HCT116 (cell line): ENCODE measurements around the gene ERC2. TPM values are rescaled to one million over a fixed set of nuclear protein-coding genes. Genes with fewer than 3 reads are reported as not detected.

Experiments
- ATAC-seq: fragments of 200-7000 bp; cut with Tn5 transposase; 2 replicates; pipeline ENCODE4 v1.9.1; 2020; ENCODE audit warnings: mild to moderate bottlenecking, moderate library complexity
- BruUV-seq: library from RNA; stranded (reverse); fragments of 400-500 nt; replicated peaks from 2 replicates; lab custom pipeline; 2021; lab: Mats Ljungman, UMichigan
- CTCF ChIA-PET: fragments of 300-600 bp; sonication (Branson Sonifier 250); formaldehyde crosslinking; loops from one replicate; lab custom pipeline; 2021; ENCODE audit warnings: antibody characterized with exemption; lab: Charles Lee
- POLR2A ChIA-PET: fragments of 300-600, 350-600 bp; sonication (Branson Sonifier 250); formaldehyde crosslinking; loops from one replicate; lab custom pipeline; 2021; ENCODE audit warnings: antibody characterized with exemption; lab: Charles Lee
- RAD21 ChIA-PET, 2 experiments: fragments of 300-600 bp; sonication (Branson Sonifier 250); formaldehyde crosslinking; loops; one replicate each; lab custom pipeline; 2023; ENCODE audit warnings: low total read pairs in 2 of 2; ENCODE audit not compliant: uncharacterized antibody in 2 of 2, unreplicated experiment in 2 of 2, low non-redundant PET in 1 of 2; lab: Charles Lee
- DNase-seq: peaks from one replicate; pipeline ENCODE4 v3.0.0-alpha.2; 2010; ENCODE audit warnings: low read depth, low spot score
- H2AFZ ChIP-seq: fragments of 200-600 bp; shearing (Covaris generic), sonication (generic); 2 replicates; pipeline ENCODE4 v1.6.1; 2017; ENCODE audit warnings: low read depth, mixed run types, mixed read lengths, antibody characterized with exemption, low read length; ENCODE audit not compliant: poor library complexity, severe bottlenecking
- H3K27ac ChIP-seq: 2 replicates; pipeline ENCODE4 v1.5.1; 2012; ENCODE audit warnings: low read depth, low read length
- H3K27me3 ChIP-seq: fragments of 200-600 bp; sonication (generic); 2 replicates; pipeline ENCODE4 v1.6.1; 2016; ENCODE audit warnings: mixed run types, low read length, mixed read lengths; ENCODE audit not compliant: insufficient read depth
- H3K36me3 ChIP-seq, 2 experiments: fragments of 200-500 bp in 1 of 2; fragments of 200-600 bp in 1 of 2; sonication (Bioruptor generic) in 1 of 2; sonication (generic) in 1 of 2; 2 replicates each; pipeline versions ENCODE4 v1.5.1 to v1.6.1; 2014 to 2016; ENCODE audit warnings: low read length in 2 of 2, inconsistent platforms in 1 of 2, mixed read lengths in 1 of 2, mixed run types in 1 of 2; ENCODE audit not compliant: insufficient read depth in 2 of 2, control insufficient read depth in 1 of 2
- H3K4me1 ChIP-seq, 2 experiments: fragments of 200-600 bp in 1 of 2; sonication (generic) in 1 of 2; 2 replicates each; pipeline versions ENCODE4 v1.5.1 to v1.6.1; 2012 to 2017; ENCODE audit warnings: low read length in 2 of 2, inconsistent platforms in 1 of 2, mild to moderate bottlenecking in 1 of 2, mixed read lengths in 1 of 2, mixed run types in 1 of 2, moderate library complexity in 1 of 2; ENCODE audit not compliant: insufficient read depth in 2 of 2, control insufficient read depth in 1 of 2
- H3K4me2 ChIP-seq: fragments of 200-600 bp; sonication (generic); 2 replicates; pipeline ENCODE4 v1.6.1; 2017; ENCODE audit warnings: mixed run types, low read length, mixed read lengths
- H3K4me3 ChIP-seq, 2 experiments: fragments of 200-600 bp in 1 of 2; sonication (generic) in 1 of 2; replicated peaks in 1 of 2; 2 replicates each; pipeline ENCODE4 v1.5.1; 2011 to 2016; ENCODE audit warnings: low read length in 2 of 2, control low read depth in 1 of 2, low read depth in 1 of 2, mild to moderate bottlenecking in 1 of 2, mixed read lengths in 1 of 2, mixed run types in 1 of 2
- H3K79me2 ChIP-seq: fragments of 200-600 bp; sonication (generic); 2 replicates; pipeline ENCODE4 v1.6.1; 2017; ENCODE audit warnings: mild to moderate bottlenecking, mixed run types, low read length, moderate library complexity, mixed read lengths; ENCODE audit not compliant: insufficient read depth
- H3K9ac ChIP-seq: fragments of 200-600 bp; sonication (generic); 2 replicates; pipeline ENCODE4 v1.6.1; 2016; ENCODE audit warnings: low read length, mixed read lengths
- H3K9me2 ChIP-seq: fragments of 200-600 bp; sonication (generic), shearing (Covaris generic); 2 replicates; pipeline ENCODE4 v1.6.1; 2017; ENCODE audit warnings: mixed run types, mild to moderate bottlenecking, moderate library complexity; ENCODE audit not compliant: insufficient read depth
- H3K9me3 ChIP-seq, 2 experiments: fragments of 200-500 bp in 1 of 2; fragments of 200-600 bp in 1 of 2; sonication (Bioruptor generic) in 1 of 2; sonication (generic) in 1 of 2; 2 replicates each; pipeline ENCODE4 v1.6.1; 2014 to 2017; ENCODE audit warnings: low read length in 2 of 2, mixed read lengths in 2 of 2, inconsistent platforms in 1 of 2, low read depth in 1 of 2, mild to moderate bottlenecking in 1 of 2, mixed run types in 1 of 2, moderate library complexity in 1 of 2; ENCODE audit not compliant: control insufficient read depth in 1 of 2, insufficient read depth in 1 of 2
- H4K20me1 ChIP-seq: fragments of 200-600 bp; sonication (generic), shearing (Covaris generic); 2 replicates; pipeline ENCODE4 v1.6.1; 2017; ENCODE audit warnings: mixed run types, mild to moderate bottlenecking, moderate library complexity; ENCODE audit not compliant: insufficient read depth
- ATF3 ChIP-seq: IDR thresholded peaks from 2 replicates; pipeline ENCODE4 v1.6.1; 2012
- CTCF ChIP-seq, 3 experiments: fragments of 200-600 bp in 1 of 3; sonication (generic) in 1 of 3; IDR thresholded peaks in 2 of 3; conservative IDR thresholded peaks in 1 of 3; 2 replicates each; pipeline ENCODE4 v1.5.1; 2012 to 2017; ENCODE audit warnings: low read depth in 2 of 3, low read length in 2 of 3, antibody characterized with exemption in 1 of 3, borderline replicate concordance in 1 of 3, control low read depth in 1 of 3, mild to moderate bottlenecking in 1 of 3, mixed read lengths in 1 of 3, mixed run types in 1 of 3, moderate library complexity in 1 of 3; ENCODE audit not compliant: insufficient read depth in 1 of 3
- EGR1 ChIP-seq: IDR thresholded peaks from 2 replicates; pipeline ENCODE4 v1.6.1; 2012; ENCODE audit warnings: low read depth
- ELF1 ChIP-seq: IDR thresholded peaks from 2 replicates; pipeline ENCODE4 v1.6.1; 2012; ENCODE audit warnings: low read depth, borderline replicate concordance
- EZH2phosphoT487 ChIP-seq: fragments of 200-600 bp; IDR thresholded peaks from 2 replicates; pipeline ENCODE4 v1.6.1; 2018; ENCODE audit warnings: antibody characterized with exemption, borderline replicate concordance
- FOSL1 ChIP-seq: IDR thresholded peaks from 2 replicates; pipeline ENCODE4 v1.6.1; 2012; ENCODE audit warnings: low read depth
- JUND ChIP-seq: IDR thresholded peaks from 2 replicates; pipeline ENCODE4 v1.6.1; 2012
- MAX ChIP-seq: IDR thresholded peaks from 2 replicates; pipeline ENCODE4 v1.6.1; 2012
- POLR2A ChIP-seq: IDR thresholded peaks from 2 replicates; pipeline ENCODE4 v1.7.0; 2011; ENCODE audit warnings: borderline replicate concordance; ENCODE audit not compliant: insufficient read depth, insufficient read length; ENCODE audit errors: extremely low read depth
- SP1 ChIP-seq: IDR thresholded peaks from 2 replicates; pipeline ENCODE4 v1.6.1; 2012; ENCODE audit warnings: low read depth
- SRF ChIP-seq: IDR thresholded peaks from 2 replicates; pipeline ENCODE4 v1.6.1; 2012; ENCODE audit warnings: low read depth
- TCF7L2 ChIP-seq: IDR thresholded peaks from 2 replicates; pipeline ENCODE4 v1.7.0; 2011; ENCODE audit warnings: borderline replicate concordance, inconsistent platforms; ENCODE audit not compliant: insufficient read depth, insufficient read length; ENCODE audit errors: extremely low read depth
- ZBTB33 ChIP-seq: IDR thresholded peaks from 2 replicates; pipeline ENCODE4 v1.6.1; 2011; ENCODE audit warnings: mild to moderate bottlenecking, low read length, moderate library complexity; ENCODE audit not compliant: insufficient replicate concordance; ENCODE audit errors: extremely low read depth
- intact Hi-C: fragments of 100-400 bp; cut with micrococcal nuclease; formaldehyde crosslinking; loops from 2 replicates; pipeline ENCODE4 v1.10.0; 2022
- total RNA-seq: library from RNA; stranded (reverse); gene quantifications from one replicate; pipeline ENCODE4 v1.2.1, GENCODE V29; 2021; ENCODE audit not compliant: unreplicated experiment

The ERC2 gene
- total RNA-seq, 1 experiment from 2014 or later = not detected

- Histone ChIP-seq H4K20me1 (no peaks in the 10 kb centered on the region), H3K9me3 (peaks cover 0 to 3% of the 10 kb centered on the region in 2 experiments; a peak in 2 of 4 replicates), H3K27me3 (no peaks in the 10 kb centered on the region), H3K79me2 (no peaks in the 10 kb centered on the region), H3K9ac (no peak overlapping the region), H3K27ac (no peak overlapping the region), H2AFZ (no peak overlapping the region), H3K4me1 (no peaks in the 10 kb centered on the region), H3K36me3 (no peaks in the 10 kb centered on the region), H3K9me2 (no peaks in the 10 kb centered on the region), H3K4me3 (no peak overlapping the region), H3K4me2 (no peak overlapping the region)
- intact Hi-C loops = no loop called here
- RAD21 ChIA-PET = no interaction called here
- POLR2A ChIA-PET = no interaction called here
- no peak for DNase-seq
- no peak for TF ChIP-seq ATF3
- TF ChIP-seq MAX = no peak
- no peak for TF ChIP-seq SRF
- no peak for TF ChIP-seq JUND
- no peak for TF ChIP-seq ELF1
- no peak for TF ChIP-seq ZBTB33
- TF ChIP-seq FOSL1 = no peak
- TF ChIP-seq CTCF (IDR thresholded peaks at IDR 0.05 in 2 of 3, conservative IDR thresholded peaks at IDR 0.05 in 1 of 3; ENCODE audit: borderline replicate concordance in 1 of 3, insufficient read depth in 1 of 3, low read depth in 2 of 3, low read length in 2 of 3) = no peak
- TF ChIP-seq POLR2A = no peak
- TF ChIP-seq SP1 = no peak
- no peak for TF ChIP-seq EZH2phosphoT487
- TF ChIP-seq TCF7L2 = no peak
- TF ChIP-seq EGR1 = no peak
- no peak for ATAC-seq
- CTCF ChIA-PET = no interaction called here
- no TSS peak for BruUV-seq
Observed at GRCh38 chr3:55752911-55753310, 715.4 kb downstream of the ERC2 start.
